ENCODE results near the gene MRPL32. TPM values are rescaled to one million over a fixed set of nuclear protein-coding genes. Genes with fewer than 3 reads are reported as not detected.

The MRPL32 gene
- total RNA-seq, 1 donor from 2014 or later = 66.8 TPM

DNA sequence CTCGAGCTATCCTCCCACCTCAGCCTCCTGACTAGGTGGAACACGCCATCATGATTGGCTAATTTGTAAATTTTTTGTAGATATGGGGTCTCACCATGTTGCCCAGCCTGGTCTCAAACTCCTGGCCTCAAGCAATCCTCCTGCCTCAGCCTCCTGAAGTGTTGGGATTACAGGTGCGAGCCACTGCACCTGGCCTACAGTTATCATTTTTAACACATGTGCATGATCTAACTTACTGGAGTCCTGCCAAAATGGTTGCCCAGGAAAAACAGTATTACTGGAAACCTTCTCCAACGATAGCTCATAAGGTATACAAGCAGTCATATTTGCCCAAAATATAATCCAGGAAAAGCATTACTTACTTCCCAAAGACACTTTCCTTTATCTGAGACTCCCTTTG lies 20.2 kb downstream of the MRPL32 start:
- intact Hi-C loops (cut with DNase I) = no loop called here
- DNase-seq (ENCODE audit: missing footprints) (no peak), ATAC-seq (no peak)

DNA sequence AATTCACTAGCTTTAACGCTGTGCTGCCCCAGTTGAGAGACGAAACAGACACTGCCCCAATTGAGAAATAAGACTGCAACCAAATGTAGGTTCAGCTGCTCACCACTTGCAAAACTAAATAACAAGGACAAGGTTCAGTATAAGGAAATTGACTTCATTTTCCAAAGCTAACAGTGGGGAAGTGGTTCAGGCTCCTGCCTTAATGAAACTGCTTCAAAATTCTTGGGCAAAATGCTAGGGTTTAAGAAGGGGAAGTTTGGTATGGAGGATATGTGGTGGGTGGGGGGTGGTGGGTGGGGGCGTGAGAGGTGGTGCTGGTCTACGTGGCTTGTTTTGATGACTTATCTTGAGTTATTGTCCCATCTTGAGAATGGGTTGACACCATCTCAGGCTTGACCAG lies 21.8 kb downstream of the MRPL32 start:
- DNase-seq (ENCODE audit: missing footprints) (no peak), ATAC-seq (no peak)
- intact Hi-C loops (cut with DNase I) = no loop called here

DNA sequence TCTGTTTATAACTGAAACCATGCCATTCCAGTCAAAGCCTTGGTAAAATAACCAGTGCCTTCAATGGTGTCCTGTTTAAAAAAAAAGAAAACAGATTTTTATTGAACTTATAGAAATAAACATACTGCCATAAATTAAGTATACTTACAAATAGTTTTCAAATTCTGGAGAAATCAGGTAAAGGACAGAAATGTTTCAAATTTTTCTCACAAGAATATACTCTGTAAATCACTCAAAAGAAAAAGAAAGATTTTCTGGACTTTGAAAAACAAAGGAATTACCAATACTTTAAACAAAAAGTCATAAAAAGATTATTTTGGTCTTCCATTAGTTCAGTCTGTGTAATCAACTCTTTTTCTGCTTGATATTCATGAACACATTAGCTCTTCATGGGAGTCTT lies 23.9 kb downstream of the MRPL32 start:
- intact Hi-C loops (cut with DNase I) = no loop called here
- no peak for DNase-seq (ENCODE audit: missing footprints)
- no peak for ATAC-seq

DNA sequence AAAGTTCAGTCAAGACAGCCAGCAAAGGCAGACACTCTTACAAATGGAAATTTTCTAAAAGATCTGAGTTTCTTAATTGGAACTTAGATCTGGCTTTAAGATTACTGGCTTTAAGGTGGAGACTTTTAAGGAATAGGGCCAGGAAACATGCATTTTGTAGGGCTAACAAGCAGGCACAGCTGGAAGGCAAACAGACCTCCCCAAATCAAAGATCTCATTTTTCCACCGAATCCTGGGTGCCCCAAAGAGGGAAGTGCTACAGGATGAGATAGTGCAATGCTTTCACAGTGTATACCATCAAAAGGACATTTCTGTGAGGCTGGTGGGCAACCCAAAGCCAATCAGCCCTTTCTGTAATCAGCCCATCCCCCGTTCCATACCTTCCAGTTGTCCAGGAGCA lies 27.4 kb downstream of the MRPL32 start:
- no peak for ATAC-seq
- intact Hi-C loops (cut with DNase I) = no loop called here

DNA sequence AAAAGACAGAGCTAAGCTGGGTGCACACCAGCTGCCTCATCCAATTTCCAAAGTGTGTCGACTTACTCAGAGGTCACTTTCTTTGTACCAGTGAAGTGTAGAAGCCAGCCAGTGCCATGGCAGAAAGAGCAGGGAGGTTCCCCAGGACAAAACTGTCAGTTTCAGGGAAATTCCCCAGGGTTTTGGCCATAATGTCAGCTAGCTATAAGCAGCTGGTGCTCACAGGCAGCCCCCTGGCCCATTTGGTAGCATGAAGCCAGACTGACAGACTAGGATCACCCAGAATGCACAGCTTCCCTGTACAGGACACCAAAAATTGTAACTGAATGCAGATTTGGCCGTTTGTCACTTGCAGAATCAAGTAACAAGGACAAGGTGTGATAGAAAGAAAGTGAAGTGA lies 28.6 kb downstream of the MRPL32 start:
- no peak for ATAC-seq

More for the DNA sequence above, 27.4 kb downstream of the MRPL32 start:
- no peak for DNase-seq (ENCODE audit: missing footprints)

DNA sequence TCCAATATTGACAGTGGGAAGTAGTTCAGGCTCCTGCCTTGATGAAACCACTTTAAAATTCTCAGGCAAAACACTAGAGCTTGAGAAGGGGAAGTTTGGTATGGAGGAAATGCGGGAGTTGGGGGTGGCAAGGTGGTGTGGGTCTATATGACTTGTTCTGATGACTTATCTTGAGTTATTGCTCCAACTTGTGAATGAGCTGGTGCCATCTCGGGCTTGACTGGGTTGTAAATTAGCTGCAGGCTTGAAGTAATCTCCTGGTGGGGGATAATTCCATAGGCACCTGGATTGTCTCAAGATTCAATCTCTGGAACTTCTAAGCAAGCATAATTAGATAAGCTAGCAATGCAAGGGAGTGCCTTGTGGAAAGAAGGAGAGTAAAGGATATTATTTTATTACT lies 29.0 kb downstream of the MRPL32 start:
- DNase-seq (ENCODE audit: missing footprints) (no peak), ATAC-seq (no peak)
- intact Hi-C loops (cut with DNase I) = no loop called here

More for the DNA sequence above, 28.6 kb downstream of the MRPL32 start:
- DNase-seq (ENCODE audit: missing footprints) = no peak
- intact Hi-C loops (cut with DNase I) = no loop called here

DNA sequence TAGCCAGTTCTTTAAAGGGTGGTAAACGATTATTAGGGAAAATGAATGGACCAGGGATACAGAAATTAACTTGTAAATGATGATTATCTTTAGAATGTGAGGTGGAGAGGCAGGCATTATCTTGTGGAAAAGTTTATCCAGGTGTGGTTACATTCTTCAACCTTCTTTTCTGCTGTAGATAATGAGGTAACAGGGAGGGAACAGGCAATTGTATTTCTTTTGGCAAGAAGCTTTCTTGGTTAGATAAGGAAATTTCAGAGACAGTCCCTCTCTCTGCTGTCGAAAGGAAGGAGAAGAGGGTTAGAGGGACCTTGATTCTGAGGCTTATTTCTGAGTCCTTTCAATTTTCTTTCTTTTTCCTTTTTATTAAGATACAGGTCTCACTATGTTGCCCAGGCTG lies 32.1 kb downstream of the MRPL32 start:
- intact Hi-C loops (cut with DNase I) = no loop called here
- DNase-seq (ENCODE audit: missing footprints) (no peak), ATAC-seq (no peak)

DNA sequence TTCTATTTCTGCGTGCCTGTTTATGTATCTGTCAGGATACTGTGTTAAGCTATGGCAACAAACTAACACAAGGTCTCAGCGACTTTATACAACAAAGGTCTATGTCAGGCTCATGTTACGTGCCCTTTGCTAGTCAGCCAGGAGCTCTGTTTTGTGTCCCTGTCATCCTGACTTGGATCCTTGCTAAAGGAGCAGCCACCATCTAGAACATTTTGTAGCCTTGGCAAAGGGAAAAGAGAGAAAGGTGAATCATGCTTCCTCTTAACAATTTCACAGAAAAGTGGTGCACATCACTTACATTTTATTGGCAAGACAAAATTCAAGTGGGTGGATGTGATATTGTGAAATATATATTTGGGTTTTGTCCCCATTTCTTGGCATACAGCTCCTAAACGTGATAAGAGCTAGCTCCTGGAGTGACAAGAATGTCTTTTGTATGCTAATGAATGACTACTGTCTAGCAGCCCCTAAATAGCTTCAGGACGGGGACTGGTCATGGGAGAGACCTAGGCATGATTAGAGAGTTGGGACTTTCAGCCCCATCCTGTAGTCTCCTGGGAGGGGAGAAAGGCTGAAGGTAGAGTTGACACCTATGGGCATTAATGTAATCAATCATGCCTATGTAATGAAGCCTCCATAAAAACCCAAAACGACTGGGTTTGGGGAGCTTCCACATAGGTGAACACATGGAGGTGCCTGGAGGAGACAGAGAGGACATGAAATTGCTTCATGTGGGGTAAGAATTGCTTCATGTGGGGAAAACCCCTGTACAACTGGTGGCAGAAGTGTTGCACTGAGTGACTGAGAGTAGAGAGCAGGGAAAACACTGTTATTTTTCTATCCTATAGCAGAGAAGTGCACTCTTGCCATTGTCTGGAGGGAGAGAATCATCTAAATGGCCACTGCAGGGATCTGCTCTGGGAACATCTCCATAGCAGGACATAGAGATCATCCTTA lies 33.0 kb downstream of the MRPL32 start:
- no peak for DNase-seq (ENCODE audit: missing footprints)
- intact Hi-C loops (cut with DNase I) = no loop called here
- ATAC-seq = peak; percentile 90

DNA sequence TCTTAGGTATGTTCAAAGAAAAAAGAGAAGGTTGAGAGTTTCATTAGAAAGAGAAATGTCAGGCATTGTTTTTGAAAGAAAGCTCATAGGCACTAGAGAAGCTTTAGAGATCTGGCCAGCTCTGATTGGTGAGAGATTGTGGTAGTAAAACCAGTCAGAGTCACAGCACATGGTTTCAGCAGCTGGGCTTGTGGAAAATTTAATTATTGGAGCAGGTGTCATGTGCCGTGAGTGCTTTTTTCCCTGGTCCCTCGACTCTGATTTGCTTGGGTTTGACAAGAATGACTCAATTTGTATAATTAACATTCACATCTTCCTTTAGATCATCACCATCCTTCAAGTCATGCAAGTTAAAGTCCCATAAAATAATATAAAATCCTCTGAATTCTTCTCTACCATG lies 35.2 kb downstream of the MRPL32 start:
- intact Hi-C loops (cut with DNase I) = no loop called here

DNA sequence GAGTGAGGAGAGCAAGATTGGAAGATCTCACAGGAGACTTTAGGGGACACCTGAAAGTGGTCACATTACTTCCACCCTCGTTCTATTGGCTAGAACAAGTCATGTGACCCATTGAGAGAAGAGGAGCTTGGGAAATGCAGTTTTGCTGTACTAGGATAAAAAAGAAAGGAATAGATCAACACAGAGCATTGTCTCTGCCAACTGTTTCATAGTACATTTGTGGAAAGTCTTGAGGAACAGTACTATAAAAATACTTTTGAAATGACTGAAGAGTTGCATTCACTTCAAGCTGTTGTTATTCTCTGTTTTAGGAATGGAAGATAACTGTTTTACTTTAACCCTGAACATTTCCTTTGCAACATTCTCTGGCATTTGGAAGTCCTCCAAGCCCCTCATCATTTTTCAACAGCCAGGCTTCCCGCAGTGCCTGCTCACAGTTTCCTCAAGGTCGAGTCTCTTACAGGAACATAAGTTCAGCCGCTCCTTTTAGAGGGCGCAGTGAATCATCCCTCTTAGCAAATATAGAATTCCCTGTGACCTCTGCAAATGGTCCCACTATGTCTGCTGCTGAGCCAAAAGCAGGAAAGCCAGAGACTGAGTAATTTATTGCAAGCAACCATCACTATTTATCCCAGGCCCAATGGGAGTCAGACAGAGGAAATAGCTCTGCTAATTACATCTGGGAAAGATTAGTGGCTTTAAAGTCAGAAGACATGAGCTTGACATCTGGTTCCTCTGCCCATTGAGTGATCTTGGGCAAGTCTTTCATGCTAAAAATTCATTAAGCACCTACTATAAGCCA lies 40.7 kb downstream of the MRPL32 start:
- no peak for DNase-seq (ENCODE audit: missing footprints)
- intact Hi-C loops (cut with DNase I) = no loop called here
- ATAC-seq = peak; percentile 74

More for the DNA sequence above, 35.2 kb downstream of the MRPL32 start:
- ATAC-seq (no peak), DNase-seq (ENCODE audit: missing footprints) (no peak)

DNA sequence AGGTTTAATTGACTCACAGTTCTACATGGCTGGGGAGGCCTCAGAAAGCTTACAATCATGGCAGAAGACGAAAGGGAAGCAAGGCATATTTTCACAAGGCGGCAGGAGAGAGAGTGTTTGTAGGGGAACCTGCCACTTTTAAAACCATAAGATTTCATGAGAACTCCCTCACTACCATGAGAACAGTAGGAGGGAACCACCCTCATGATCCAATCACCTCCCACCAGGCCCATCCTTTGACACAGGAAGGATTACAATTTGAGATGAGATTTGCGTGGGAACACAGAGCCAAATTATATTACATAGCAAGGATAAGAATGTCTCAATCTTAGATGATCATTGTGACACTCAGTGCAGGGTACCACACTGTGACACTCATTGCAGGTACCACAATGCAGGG lies 44.2 kb downstream of the MRPL32 start:
- DNase-seq (ENCODE audit: missing footprints) (no peak), ATAC-seq (no peak)
- intact Hi-C loops (cut with DNase I) = no loop called here

DNA sequence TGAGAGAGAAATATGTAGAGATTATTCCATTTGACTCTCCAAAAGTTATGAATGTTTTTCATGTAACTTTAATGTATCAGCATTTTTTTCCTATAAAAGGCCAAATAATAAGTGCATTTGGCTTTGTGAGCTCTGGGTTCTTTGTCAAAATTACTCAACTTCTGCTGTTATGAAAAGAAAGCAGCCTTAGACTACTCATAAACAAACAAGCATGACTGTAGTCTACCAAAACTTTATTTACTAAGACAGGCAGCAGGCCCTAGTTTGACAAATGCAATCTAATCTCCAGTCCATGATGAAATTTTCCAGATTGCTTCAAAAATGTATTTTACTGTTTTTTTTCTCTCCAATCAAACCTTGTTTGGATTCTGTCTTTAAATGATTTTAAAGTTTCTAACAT lies 46.3 kb downstream of the MRPL32 start:
- DNase-seq (ENCODE audit: missing footprints) (no peak), ATAC-seq (no peak)
- intact Hi-C loops (cut with DNase I) = no loop called here

DNA sequence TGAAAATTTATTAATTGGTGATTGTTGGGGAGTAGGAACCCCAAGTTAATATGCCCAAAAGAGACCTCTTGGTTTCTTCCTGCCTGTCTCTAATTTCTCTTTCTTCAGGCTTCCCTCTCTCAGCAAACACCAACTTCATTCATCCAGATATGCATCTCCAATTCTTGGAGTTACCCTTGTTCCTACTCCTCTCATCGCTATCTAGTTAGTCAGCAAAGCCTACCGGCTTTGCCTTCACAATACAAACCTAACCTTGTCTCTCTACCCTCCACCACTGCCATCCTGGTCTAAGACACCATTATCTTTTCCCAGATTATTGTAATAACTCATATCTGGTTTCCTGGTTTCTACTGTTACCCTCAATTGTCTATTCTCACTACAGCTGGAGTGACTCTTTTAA lies 47.9 kb downstream of the MRPL32 start:
- ATAC-seq (no peak), DNase-seq (ENCODE audit: missing footprints) (no peak)
- intact Hi-C loops (cut with DNase I) = no loop called here

DNA sequence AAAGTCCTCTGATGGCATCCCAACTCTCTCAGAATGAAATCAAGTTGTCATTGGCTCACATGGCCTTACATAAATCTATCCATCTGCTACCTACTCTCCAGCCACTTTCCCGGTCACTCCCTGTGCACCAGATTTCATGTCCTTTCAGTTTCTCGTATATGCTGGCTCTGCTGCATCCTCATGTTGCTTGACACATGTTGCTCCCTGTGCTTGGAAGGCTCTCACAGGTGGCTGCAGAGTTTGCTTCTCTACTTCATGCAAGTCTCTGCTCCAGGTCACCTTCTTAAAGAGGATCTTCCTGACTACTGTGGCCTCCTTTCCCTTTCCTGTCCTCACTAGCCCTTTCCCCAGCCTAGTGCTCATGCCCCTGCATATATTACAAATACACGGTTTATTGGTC lies 48.3 kb downstream of the MRPL32 start:
- ATAC-seq = no peak
- intact Hi-C loops (cut with DNase I) = no loop called here
- DNase-seq (ENCODE audit: missing footprints) = no peak

DNA sequence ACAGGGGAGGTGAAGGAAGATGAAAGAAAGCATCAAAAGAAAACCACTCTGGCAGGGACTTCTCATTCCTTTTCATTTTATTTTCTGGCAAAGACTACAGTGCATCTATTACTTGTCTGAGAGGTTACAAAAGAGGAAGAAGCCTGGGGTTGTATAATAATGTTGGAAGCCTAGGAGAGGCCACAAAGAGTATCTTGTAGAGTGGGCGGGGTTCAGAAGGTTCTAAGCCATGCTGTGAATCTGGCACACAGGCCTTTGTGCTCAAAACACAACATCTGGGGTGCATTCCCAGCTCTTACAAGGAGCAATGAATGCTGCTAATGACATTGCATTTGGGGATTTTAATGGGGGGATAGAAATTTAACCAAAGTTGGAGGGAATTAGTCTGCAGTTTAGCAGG lies 49.4 kb downstream of the MRPL32 start:
- ATAC-seq (no peak), DNase-seq (ENCODE audit: missing footprints) (no peak)
- intact Hi-C loops (cut with DNase I) = no loop called here

DNA sequence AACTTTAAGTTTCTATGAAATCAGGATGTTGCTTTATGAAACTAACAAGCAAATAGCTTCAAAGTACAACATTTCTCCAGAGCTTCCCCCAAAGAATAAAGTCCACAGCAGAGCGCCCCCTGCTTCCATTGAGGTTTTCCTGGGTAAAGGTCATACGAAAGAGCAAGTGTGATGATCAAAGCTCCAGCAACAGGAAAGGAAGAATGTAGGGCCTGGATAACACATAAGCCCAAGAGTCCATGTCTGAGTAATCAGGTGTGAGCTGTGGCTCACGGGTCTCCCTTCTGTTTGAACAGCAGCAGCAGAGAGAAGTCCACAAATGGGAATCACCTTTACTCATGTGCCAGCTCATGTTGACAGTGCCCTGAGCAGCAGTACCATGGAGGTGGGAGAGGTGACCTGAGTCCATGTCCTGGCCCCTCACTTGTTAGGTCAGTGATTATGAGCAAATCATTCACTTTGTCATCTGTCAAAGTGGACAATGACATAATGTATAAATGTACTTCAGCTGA lies 50.5 kb downstream of the MRPL32 start:
- intact Hi-C loops (cut with DNase I) = no loop called here
- DNase-seq (ENCODE audit: missing footprints) (no peak), ATAC-seq (no peak)

DNA sequence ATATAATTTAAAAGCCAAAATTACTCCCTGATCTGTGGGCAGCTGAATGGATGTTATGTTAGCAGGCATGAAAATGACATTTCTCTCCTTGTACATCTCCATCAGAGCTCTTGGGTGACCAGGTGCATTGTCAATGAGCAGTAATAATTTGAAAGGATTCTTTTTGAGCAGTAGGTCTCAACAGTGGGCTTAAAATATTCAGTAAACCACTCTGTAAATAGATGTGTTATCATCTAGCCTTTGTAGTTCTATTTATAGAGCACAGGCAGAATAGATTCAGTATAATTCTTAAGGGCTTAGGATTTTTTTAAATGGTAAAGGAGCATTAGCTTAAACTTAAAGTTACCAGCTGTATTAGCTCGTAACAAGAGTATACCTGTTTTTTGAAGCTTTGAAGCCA lies 52.0 kb downstream of the MRPL32 start:
- intact Hi-C loops (cut with DNase I) = no loop called here
- no peak for ATAC-seq
- no peak for DNase-seq (ENCODE audit: missing footprints)

DNA sequence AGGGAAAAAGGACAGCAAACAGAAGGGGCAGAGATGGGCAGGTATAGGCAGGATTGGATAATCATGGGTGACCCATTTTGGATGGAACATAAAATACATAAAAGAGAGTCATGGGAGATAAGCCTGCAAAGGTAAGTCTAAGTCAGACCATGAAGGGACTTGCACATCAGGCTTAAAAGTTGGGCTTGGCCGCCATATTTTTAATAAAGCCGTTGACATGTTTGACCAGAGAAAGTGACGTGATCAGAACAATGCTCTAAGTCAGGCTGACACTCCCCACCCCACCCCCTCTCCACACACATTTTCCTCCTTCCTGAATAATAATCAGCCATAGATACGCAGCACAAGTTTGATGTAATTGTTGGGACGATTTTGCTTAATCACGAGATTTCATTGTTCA lies 54.0 kb downstream of the MRPL32 start:
- intact Hi-C loops (cut with DNase I) = no loop called here
- ATAC-seq (no peak), DNase-seq (ENCODE audit: missing footprints) (no peak)

DNA sequence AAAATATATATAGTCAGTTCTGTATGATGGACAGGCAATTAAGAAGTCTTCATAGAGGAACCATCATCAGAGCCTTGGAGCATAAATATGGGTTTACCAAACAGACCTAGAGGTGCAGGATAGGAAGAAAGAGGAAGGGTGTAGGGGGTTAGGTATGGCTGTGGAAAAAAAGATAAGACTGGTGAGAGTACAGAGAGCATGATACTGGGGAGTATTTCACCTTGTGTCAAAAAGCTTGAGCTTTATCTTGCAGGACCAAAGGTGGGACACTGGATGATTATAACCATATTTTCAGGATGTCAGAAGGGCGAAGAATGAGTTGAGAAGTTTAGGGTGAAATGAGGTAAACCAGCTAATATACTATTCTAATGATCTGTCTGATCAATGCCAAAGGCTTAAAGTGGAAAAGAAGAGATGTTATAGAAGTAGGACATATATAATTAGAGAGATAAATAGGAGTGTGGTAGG lies 54.6 kb downstream of the MRPL32 start:
- no peak for DNase-seq (ENCODE audit: missing footprints)
- intact Hi-C loops (cut with DNase I) = no loop called here
- ATAC-seq = no peak
